Neuronal stem cell (in vitro differentiated cells): Measurements from ENCODE around the gene ABHD2.

Experiments used
- DNase-seq: peaks from one replicate; pipeline ENCODE4 v3.0.0-alpha.2; 2013; ENCODE audit warnings: low spot score
- H2AFZ ChIP-seq: one replicate; pipeline ENCODE4 v1.6.1; 2013; ENCODE audit warnings: mild to moderate bottlenecking, low read length, inconsistent platforms
- H2AK5ac ChIP-seq: 2 replicates; pipeline ENCODE4 v1.6.1; 2013; ENCODE audit warnings: low read depth, mild to moderate bottlenecking, inconsistent platforms, low read length, moderate library complexity, mixed read lengths
- H2BK120ac ChIP-seq: 2 replicates; pipeline ENCODE4 v1.6.1; 2013; ENCODE audit warnings: low read depth, mild to moderate bottlenecking, inconsistent platforms, low read length, moderate library complexity, mixed read lengths
- H2BK12ac ChIP-seq: one replicate; pipeline ENCODE4 v1.6.1; 2013; ENCODE audit warnings: low read length, inconsistent platforms
- H2BK15ac ChIP-seq: 2 replicates; pipeline ENCODE4 v1.6.1; 2013; ENCODE audit warnings: mild to moderate bottlenecking, low read length, inconsistent platforms, mixed read lengths
- H2BK5ac ChIP-seq: one replicate; pipeline ENCODE4 v1.6.1; 2013; ENCODE audit warnings: inconsistent platforms, mild to moderate bottlenecking, low read length, moderate library complexity
- H3K14ac ChIP-seq: one replicate; pipeline ENCODE4 v1.6.1; 2013; ENCODE audit warnings: low read length, inconsistent platforms
- H3K18ac ChIP-seq: 2 replicates; pipeline ENCODE4 v1.6.1; 2013; ENCODE audit warnings: low read length, inconsistent platforms
- H3K23ac ChIP-seq: 2 replicates; pipeline ENCODE4 v1.6.1; 2013; ENCODE audit warnings: low read depth, mild to moderate bottlenecking, mixed read lengths, low read length, inconsistent platforms; ENCODE audit not compliant: poor library complexity
- H3K27ac ChIP-seq: replicated peaks from 3 replicates; pipeline ENCODE4 v1.5.1; 2013; ENCODE audit warnings: low read length, inconsistent platforms
- H3K27me3 ChIP-seq, 3 experiments: 2 replicates each; pipeline ENCODE4 v1.6.1; 2013; ENCODE audit warnings: low read length in 3 of 3, mild to moderate bottlenecking in 2 of 3, inconsistent platforms in 1 of 3, low read depth in 1 of 3, mixed read lengths in 1 of 3, moderate library complexity in 1 of 3; ENCODE audit not compliant: control insufficient read depth in 3 of 3, insufficient read depth in 3 of 3
- H3K36me3 ChIP-seq, 2 donors: replicated peaks in 1 of 2; 2 replicates each; pipeline ENCODE4 v1.6.1; 2013; ENCODE audit warnings: low read length in 2 of 2; ENCODE audit not compliant: control insufficient read depth in 2 of 2, insufficient read depth in 2 of 2
- H3K4ac ChIP-seq: 2 replicates; pipeline ENCODE4 v1.6.1; 2013; ENCODE audit warnings: inconsistent platforms, mild to moderate bottlenecking, low read length, moderate library complexity
- H3K4me1 ChIP-seq, 2 donors: 1 replicate in 1 of 2; 2 replicates in 1 of 2; pipeline ENCODE4 v1.6.1; 2013; ENCODE audit warnings: low read length in 2 of 2, low read depth in 1 of 2; ENCODE audit not compliant: control insufficient read depth in 2 of 2, insufficient read depth in 1 of 2
- H3K4me2 ChIP-seq: one replicate; pipeline ENCODE4 v1.6.1; 2013; ENCODE audit warnings: mild to moderate bottlenecking, low read length, inconsistent platforms; ENCODE audit not compliant: insufficient read depth, poor library complexity, severe bottlenecking
- H3K4me3 ChIP-seq, 2 donors: 2 replicates each; pipeline ENCODE4 v1.5.1; 2013; ENCODE audit warnings: low read length in 2 of 2, mild to moderate bottlenecking in 2 of 2, inconsistent platforms in 1 of 2, moderate library complexity in 1 of 2
- H3K79me1 ChIP-seq: one replicate; pipeline ENCODE4 v1.6.1; 2013; ENCODE audit warnings: low read depth, mild to moderate bottlenecking, inconsistent platforms, low read length, moderate library complexity
- H3K9ac ChIP-seq: one replicate; pipeline ENCODE4 v1.6.1; 2013; ENCODE audit warnings: mild to moderate bottlenecking, low read depth, low read length, inconsistent platforms; ENCODE audit not compliant: poor library complexity
- H3K9me3 ChIP-seq, 2 donors: replicated peaks in 1 of 2; 2 replicates each; pipeline versions ENCODE3 to v1.6.1; 2013; ENCODE audit warnings: low read length in 2 of 2, mild to moderate bottlenecking in 2 of 2, inconsistent platforms in 1 of 2, low read depth in 1 of 2, mixed read lengths in 1 of 2, moderate library complexity in 1 of 2; ENCODE audit not compliant: control insufficient read depth in 2 of 2, insufficient read depth in 1 of 2
- H4K8ac ChIP-seq: one replicate; pipeline ENCODE4 v1.6.1; 2013; ENCODE audit warnings: low read depth, mild to moderate bottlenecking, inconsistent platforms, low read length, moderate library complexity
- H4K91ac ChIP-seq: one replicate; pipeline ENCODE4 v1.6.1; 2013; ENCODE audit warnings: low read length, low read depth, mild to moderate bottlenecking, inconsistent platforms; ENCODE audit not compliant: poor library complexity
- WGBS, 2 donors: extraction: QIAGEN DNeasy Blood & Tissue Kit; methylation state at CpG; one replicate each; pipeline ENCODE4 v1.1.7; 2013; ENCODE audit warnings: missing lambda C conversion rate in 2 of 2, mixed read lengths in 1 of 2; ENCODE audit not compliant: insufficient read length in 2 of 2, insufficient replicate concordance in 1 of 2; ENCODE audit errors: extremely low coverage in 2 of 2; 5-methylcytosine and 5-hydroxymethylcytosine counted together

Gene ABHD2

DNA sequence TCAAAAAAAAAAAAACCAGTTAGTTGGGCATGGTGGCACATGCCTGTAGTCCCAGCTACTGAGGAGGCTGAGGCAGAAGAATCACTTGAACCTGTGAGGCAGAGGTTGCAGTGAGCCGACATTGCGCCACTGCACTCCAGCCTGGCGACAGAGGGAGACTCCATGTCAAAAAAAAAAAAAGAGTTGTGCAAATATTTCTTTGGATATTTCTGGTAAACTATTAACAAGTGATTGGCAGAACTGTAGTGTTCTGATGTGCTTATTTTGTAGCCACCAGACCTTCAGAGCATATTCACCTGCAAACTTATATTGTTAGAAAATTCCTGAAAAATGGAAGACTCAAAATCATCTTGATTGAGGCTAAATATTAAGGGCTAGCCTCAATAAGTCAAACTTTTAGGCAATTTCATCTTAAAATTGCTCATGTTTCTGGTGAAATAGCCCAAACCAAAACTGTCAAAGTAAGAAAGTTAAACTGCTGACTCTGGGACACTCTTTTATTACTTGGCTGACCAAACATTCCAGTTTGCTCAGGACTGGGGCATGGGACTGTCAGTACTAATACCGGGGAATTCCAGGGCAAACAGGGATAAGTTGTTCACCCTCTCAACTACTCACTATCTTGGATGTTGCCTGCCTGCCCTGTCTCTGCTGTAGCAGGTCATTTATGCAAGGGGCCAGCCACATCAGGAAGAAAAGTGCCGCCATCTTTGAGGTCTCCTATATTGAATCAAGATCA lies 37.0 kb downstream of the ABHD2 start:
- no peak overlapping the region for H3K23ac ChIP-seq
- DNase-seq, result no peak
- H2AK5ac ChIP-seq, result no peak overlapping the region
- H3K79me1 ChIP-seq, result no peaks in the 10 kb centered on the region
- H3K4me3 ChIP-seq, result no peak overlapping the region
- H2BK5ac ChIP-seq, result no peak overlapping the region
- H3K4ac ChIP-seq, result no peak overlapping the region
- H2BK12ac ChIP-seq, result no peak overlapping the region
- H3K27me3 ChIP-seq, result no peaks in the 10 kb centered on the region
- no peak overlapping the region for H3K27ac ChIP-seq
- no peak overlapping the region for H4K8ac ChIP-seq
- no peak overlapping the region for H2BK15ac ChIP-seq
- no CpG with 5 or more reads among the region's 5 CpGs for WGBS, 2 donors
- peaks cover 0 to 30% of the 10 kb centered on the region in 2 donors for H3K36me3 ChIP-seq
- H3K4me2 ChIP-seq, result no peak overlapping the region
- no peaks in the 10 kb centered on the region for H3K4me1 ChIP-seq
- H3K9me3 ChIP-seq, result no peaks in the 10 kb centered on the region
- H2BK120ac ChIP-seq, result no peak overlapping the region
- H2AFZ ChIP-seq, result no peak overlapping the region
- H3K18ac ChIP-seq, result no peak overlapping the region
- no peak overlapping the region for H4K91ac ChIP-seq
- H3K14ac ChIP-seq, result no peak overlapping the region
- H3K9ac ChIP-seq, result no peak overlapping the region

DNA sequence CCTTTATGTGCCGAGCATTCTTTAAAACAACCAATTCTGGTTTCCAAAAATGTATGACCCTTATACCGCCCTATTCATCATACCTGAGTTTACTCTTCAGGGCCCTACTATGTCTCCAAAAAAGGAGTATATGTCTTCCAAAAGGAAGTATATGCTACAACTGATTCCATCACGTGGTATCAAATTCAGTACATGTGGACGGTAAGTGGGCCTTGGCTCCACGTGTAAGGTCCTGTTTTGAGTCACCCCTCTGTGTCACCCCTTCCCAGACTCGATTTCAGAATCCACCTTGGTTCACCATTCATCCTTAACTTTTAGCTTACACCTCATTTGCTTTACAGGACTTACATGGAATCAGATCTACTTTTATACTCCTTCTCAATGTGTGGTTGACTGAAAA lies 37.8 kb downstream of the ABHD2 start:
- DNase-seq, result no peak
- H3K14ac ChIP-seq, result no peak overlapping the region
- H3K27ac ChIP-seq, result no peak overlapping the region
- no peak overlapping the region for H4K8ac ChIP-seq
- H4K91ac ChIP-seq, result no peak overlapping the region
- H3K4ac ChIP-seq, result no peak overlapping the region
- H3K18ac ChIP-seq, result no peak overlapping the region
- no peaks in the 10 kb centered on the region for H3K4me1 ChIP-seq
- H3K4me2 ChIP-seq, result no peak overlapping the region
- H2BK12ac ChIP-seq, result no peak overlapping the region
- no peak overlapping the region for H2BK120ac ChIP-seq
- no peak overlapping the region for H3K4me3 ChIP-seq
- no peak overlapping the region for H2AK5ac ChIP-seq
- no peaks in the 10 kb centered on the region for H3K27me3 ChIP-seq
- peaks cover 0 to 27% of the 10 kb centered on the region in 2 donors for H3K36me3 ChIP-seq
- WGBS, 2 donors, result no CpG with 5 or more reads among the region's 6 CpGs
- H2BK5ac ChIP-seq, result no peak overlapping the region
- no peaks in the 10 kb centered on the region for H3K9me3 ChIP-seq
- H3K9ac ChIP-seq, result no peak overlapping the region
- no peak overlapping the region for H3K23ac ChIP-seq
- H2BK15ac ChIP-seq, result no peak overlapping the region
- no peaks in the 10 kb centered on the region for H3K79me1 ChIP-seq
- no peak overlapping the region for H2AFZ ChIP-seq

DNA sequence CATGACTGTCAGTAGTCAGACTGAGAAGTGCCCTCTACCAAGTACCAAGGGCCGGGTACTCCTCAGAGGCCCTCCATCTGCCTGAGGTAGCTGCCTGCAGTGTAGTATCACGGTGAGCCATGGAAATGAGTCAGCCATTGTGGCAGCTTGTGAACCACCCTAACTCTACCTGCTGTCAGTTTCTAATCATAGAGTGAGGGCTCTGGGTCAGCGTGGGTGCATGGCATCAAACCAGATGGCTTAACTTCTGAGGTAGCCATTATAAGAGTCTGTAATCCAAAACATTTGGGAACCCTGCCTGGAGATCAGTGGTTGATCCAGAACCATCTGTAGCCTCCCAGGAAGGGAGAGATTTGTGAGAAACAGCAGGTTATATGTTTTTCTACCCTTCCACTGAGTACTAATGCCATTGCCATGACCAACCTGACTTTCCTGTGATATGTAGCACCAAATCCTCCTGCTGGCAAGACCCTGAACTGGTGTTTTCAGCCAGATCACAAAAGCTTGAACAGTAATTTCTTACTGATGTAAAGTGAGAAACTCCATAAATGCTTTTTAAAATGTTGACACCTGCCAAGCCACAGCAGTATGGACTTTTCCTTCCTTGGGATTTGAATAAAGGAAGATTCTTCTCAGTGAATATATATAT lies 38.9 kb downstream of the ABHD2 start:
- H3K23ac ChIP-seq, result no peak overlapping the region
- H3K4ac ChIP-seq, result no peak overlapping the region
- H2BK5ac ChIP-seq, result no peak overlapping the region
- no peaks in the 10 kb centered on the region for H3K27me3 ChIP-seq
- H3K4me1 ChIP-seq, result no peaks in the 10 kb centered on the region
- peaks cover 0 to 22% of the 10 kb centered on the region in 2 donors for H3K36me3 ChIP-seq
- H4K8ac ChIP-seq, result no peak overlapping the region
- no peak overlapping the region for H3K27ac ChIP-seq
- no peaks in the 10 kb centered on the region for H3K79me1 ChIP-seq
- no peak for DNase-seq
- no peaks in the 10 kb centered on the region for H3K9me3 ChIP-seq
- H2BK120ac ChIP-seq, result no peak overlapping the region
- H3K4me2 ChIP-seq, result no peak overlapping the region
- H4K91ac ChIP-seq, result no peak overlapping the region
- H2BK12ac ChIP-seq, result no peak overlapping the region
- no peak overlapping the region for H3K4me3 ChIP-seq
- no peak overlapping the region for H2BK15ac ChIP-seq
- no peak overlapping the region for H3K14ac ChIP-seq
- H2AFZ ChIP-seq, result no peak overlapping the region
- no peak overlapping the region for H2AK5ac ChIP-seq
- no CpG with 5 or more reads among the region's 3 CpGs for WGBS, 2 donors
- H3K18ac ChIP-seq, result no peak overlapping the region
- no peak overlapping the region for H3K9ac ChIP-seq

DNA sequence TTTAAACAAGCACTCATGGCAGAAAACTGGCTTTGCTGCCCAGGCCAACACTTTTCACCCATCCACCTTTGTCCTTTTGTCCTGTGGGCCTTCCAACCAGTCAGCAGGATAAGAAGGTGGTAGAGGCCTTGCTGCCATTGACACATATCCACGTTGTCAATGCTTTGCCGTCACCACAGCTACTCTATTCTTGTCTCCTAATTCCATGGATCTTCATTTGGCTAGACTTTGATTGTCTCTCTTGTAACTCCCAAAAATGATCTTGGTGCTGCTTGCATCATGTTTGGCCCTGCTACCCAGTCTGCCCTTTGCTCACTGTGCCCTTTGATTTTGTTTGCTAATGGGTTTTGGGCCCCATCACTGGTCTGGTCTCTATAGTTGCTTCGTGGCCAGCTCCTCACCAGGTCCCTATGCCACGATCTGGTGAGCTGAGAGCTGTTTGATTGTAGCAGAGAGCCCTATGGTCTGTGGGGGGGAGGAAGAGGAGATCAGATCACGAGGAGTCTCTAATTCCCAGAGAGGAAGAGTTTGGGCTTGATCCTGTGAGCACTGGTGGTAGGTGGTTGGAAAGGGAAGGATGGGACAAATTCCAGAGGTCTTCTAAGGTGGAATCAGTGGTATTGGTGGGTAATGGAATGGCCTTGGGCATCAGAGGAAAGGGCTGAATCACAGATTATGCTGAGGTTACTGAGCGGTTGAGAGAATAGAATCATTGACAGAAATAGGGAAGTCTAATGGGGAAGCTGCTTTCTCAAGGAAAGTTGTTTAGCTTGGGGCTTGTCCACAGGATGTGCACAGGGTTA lies 40.3 kb downstream of the ABHD2 start:
- H3K79me1 ChIP-seq, result no peaks in the 10 kb centered on the region
- no CpG with 5 or more reads among the region's 6 CpGs for WGBS, 2 donors

More for the DNA sequence above, 40.3 kb downstream of the ABHD2 start:
- H4K8ac ChIP-seq, result no peak overlapping the region
- H3K9me3 ChIP-seq, result no peaks in the 10 kb centered on the region
- H3K14ac ChIP-seq, result no peak overlapping the region
- H3K4me1 ChIP-seq, result peaks cover 0 to 3% of the 10 kb centered on the region in 2 donors
- no peak overlapping the region for H3K18ac ChIP-seq
- no peak overlapping the region for H3K23ac ChIP-seq
- no peak overlapping the region for H2AFZ ChIP-seq
- no peak overlapping the region for H3K4me3 ChIP-seq
- H3K4me2 ChIP-seq, result no peak overlapping the region
- H3K27me3 ChIP-seq, result no peaks in the 10 kb centered on the region
- no peak overlapping the region for H2BK5ac ChIP-seq
- peaks cover 0 to 14% of the 10 kb centered on the region in 2 donors for H3K36me3 ChIP-seq
- no peak overlapping the region for H3K9ac ChIP-seq
- no peak overlapping the region for H4K91ac ChIP-seq
- no peak overlapping the region for H3K4ac ChIP-seq
- DNase-seq, result no peak
- no peak overlapping the region for H3K27ac ChIP-seq
- no peak overlapping the region for H2BK120ac ChIP-seq
- no peak overlapping the region for H2BK15ac ChIP-seq
- H2BK12ac ChIP-seq, result no peak overlapping the region
- H2AK5ac ChIP-seq, result no peak overlapping the region
